Measurements from ENCODE around the gene EVA1B. TPM values are rescaled to one million over a fixed set of nuclear protein-coding genes. Genes with fewer than 3 reads are reported as not detected.

EVA1B gene
- total RNA-seq, 1 experiment from 2014 or later: 5.5 TPM

GRCh38 chr1:36274201-36274600 lies 49.2 kb downstream of the EVA1B start:
- Histone ChIP-seq H3K4ac (ENCODE audit: low read depth, low read length) (no peak overlapping the region), H4K20me1 (ENCODE audit: control insufficient read depth, insufficient read depth, insufficient read length) (no peaks in the 10 kb centered on the region), H2BK120ac (ENCODE audit: low read depth, low read length, poor library complexity, severe bottlenecking) (no peak overlapping the region), H3K4me1 (ENCODE audit: insufficient read depth, low read length) (no peaks in the 10 kb centered on the region), H2AFZ (ENCODE audit: low read length) (no peak overlapping the region), H3K79me2 (ENCODE audit: insufficient read depth, low read length) (peaks cover 2% of the 10 kb centered on the region; the same call in 1 of the 2 replicates), H3K9ac (ENCODE audit: extremely low read depth, insufficient read length, low read length) (no peak overlapping the region), H3K27me3 (ENCODE audit: insufficient read depth, low read length) (no peaks in the 10 kb centered on the region), H2AK5ac (ENCODE audit: insufficient read length, low read length) (no peak overlapping the region), H3K4me2 (ENCODE audit: insufficient read depth, insufficient read length, low read length) (no peak overlapping the region), H3K18ac (ENCODE audit: insufficient read length, low read depth, low read length) (no peak overlapping the region), H3T11ph (ENCODE audit: low read length) (no peak overlapping the region), H4K8ac (replicated peaks; ENCODE audit: insufficient read length, low read depth, low read length) (no peak overlapping the region), H3K9me3 (ENCODE audit: control insufficient read depth, low read depth, low read length) (no peaks in the 10 kb centered on the region), H3K23me2 (ENCODE audit: insufficient read length, low read depth, low read length, poor library complexity, severe bottlenecking) (no peaks in the 10 kb centered on the region), H3K23ac (ENCODE audit: insufficient read length, low read depth, low read length) (no peak overlapping the region), H3K14ac (ENCODE audit: insufficient read depth, low read length) (no peak overlapping the region), H3K56ac (ENCODE audit: insufficient read length, low read depth, low read length) (no peak overlapping the region), H2BK12ac (ENCODE audit: insufficient read length, low read depth, low read length) (no peak overlapping the region), H2BK20ac (ENCODE audit: low read depth, low read length, poor library complexity, severe bottlenecking) (no peak overlapping the region), H3K79me1 (ENCODE audit: insufficient read depth, low read depth, low read length, poor library complexity, severe bottlenecking) (peaks cover 11% of the 10 kb centered on the region), H2BK15ac (ENCODE audit: low read depth, low read length) (no peak overlapping the region), H2BK5ac (ENCODE audit: insufficient read length, low read length) (no peak overlapping the region), H4K91ac (ENCODE audit: insufficient read length, low read depth, low read length) (no peak overlapping the region), H4K5ac (ENCODE audit: insufficient read length, low read depth, low read length) (no peak overlapping the region), H3K27ac (ENCODE audit: insufficient read length, low read depth, low read length) (no peak overlapping the region)
- no CpG with 5 or more reads among the region's 1 CpG for WGBS (ENCODE audit: extremely low coverage, insufficient read length, low lambda C conversion rate)
- Mint-ChIP-seq H3K9me3 (no peaks in the 10 kb centered on the region), H3K27ac (no peak overlapping the region), H3K27me3 (ENCODE audit: low read depth) (no peaks in the 10 kb centered on the region), H3K4me1 (no peaks in the 10 kb centered on the region), H3K4me3 (no peak overlapping the region), H3K36me3 (ENCODE audit: insufficient read depth in 1 of 3, low read depth in 3 of 3) (peaks cover 12 to 42% (median 39%) of the 10 kb centered on the region in 3 experiments; a peak in 6 of 7 replicates)
- no peak for TF ChIP-seq CTCF (conservative IDR thresholded peaks at IDR 0.05)
- no peak for DNase-seq

Measured in H9 (cell line).